Ishikawa (cell line): Measurements from ENCODE around the gene GTPBP1.

Experiments
- CEBPB ChIP-seq: IDR thresholded peaks from 2 replicates; pipeline ENCODE4 v1.6.1; 2012
- EP300 ChIP-seq: IDR thresholded peaks from 2 replicates; pipeline ENCODE4 v1.6.1; 2012; ENCODE audit warnings: borderline replicate concordance
- USF1 ChIP-seq: IDR thresholded peaks from 2 replicates; pipeline ENCODE4 v1.6.1; 2012

DNA sequence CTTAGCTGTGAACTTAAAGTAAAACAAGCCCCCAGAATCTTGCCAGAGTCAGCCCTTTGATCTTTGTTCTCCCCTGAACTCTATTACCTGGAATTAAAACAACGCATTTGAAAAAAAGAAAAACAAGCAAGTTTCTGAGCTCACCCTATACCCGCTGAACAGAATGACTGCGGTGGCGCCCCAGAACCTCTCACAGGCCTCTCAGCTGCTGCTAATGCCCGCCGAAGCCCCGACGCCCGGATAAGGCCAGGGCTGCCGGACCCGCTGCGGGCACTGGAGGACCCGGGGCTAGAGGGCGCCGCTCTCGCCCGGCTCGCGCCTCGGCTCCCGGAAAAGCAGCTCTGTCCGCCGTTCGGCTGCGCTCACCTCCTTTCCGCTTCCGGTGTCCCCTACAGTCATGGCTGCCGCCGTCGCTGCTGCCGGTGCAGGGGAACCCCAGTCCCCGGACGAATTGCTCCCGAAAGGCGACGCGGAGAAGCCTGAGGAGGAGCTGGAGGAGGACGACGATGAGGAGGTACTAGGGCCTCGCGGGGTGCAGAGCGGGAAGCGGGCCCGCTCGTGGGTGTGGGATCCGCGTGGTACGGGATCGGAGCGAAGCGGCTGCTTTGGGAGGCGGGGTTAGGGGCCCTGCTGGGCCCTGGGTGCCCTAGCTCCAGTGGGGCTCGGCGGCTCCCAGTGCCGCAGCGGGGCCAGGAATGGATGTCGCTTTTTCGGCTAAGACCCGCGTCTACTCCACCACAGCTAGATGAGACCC, 24.0 kb upstream of the GTPBP1 start, which contains the start of gene TOMM22:
- TF ChIP-seq EP300 (no peak; the same call in 1 of the 2 replicates), CEBPB (no peak; the same call in 1 of the 2 replicates), USF1 (no peak)
